OCI-LY7 (cell line): Measurements from ENCODE around the gene LRP1B. TPM values are rescaled to one million over a fixed set of nuclear protein-coding genes. Genes with fewer than 3 reads are reported as not detected.

Source experiments
- BruUV-seq: library from RNA; stranded (reverse); fragments of 400-500 nt; replicated peaks from 2 replicates; lab custom pipeline; 2021; lab: Mats Ljungman, UMichigan
- CTCF ChIA-PET: fragments of 300-600 bp; sonication (Branson Sonifier 250); formaldehyde crosslinking; loops from one replicate; lab custom pipeline; 2022; ENCODE audit warnings: antibody characterized with exemption; ENCODE audit not compliant: unreplicated experiment; lab: Charles Lee
- POLR2A ChIA-PET: fragments of 300-600 bp; sonication (Branson Sonifier 250); formaldehyde crosslinking; loops from one replicate; lab custom pipeline; 2022; ENCODE audit warnings: antibody characterized with exemption; lab: Charles Lee
- DNase-seq: peaks from one replicate; pipeline ENCODE4 v3.0.0-alpha.2; 2015; ENCODE audit warnings: low spot score
- H2AFZ ChIP-seq: fragments of 200-600 bp; sonication (generic), shearing (Covaris generic); 2 replicates; pipeline ENCODE4 v1.6.1; 2014; ENCODE audit warnings: mild to moderate bottlenecking, antibody characterized with exemption, low read length, moderate library complexity
- H3K27ac ChIP-seq: fragments of 200-600 bp; sonication (generic); 2 replicates; pipeline ENCODE4 v1.5.1; 2014; ENCODE audit warnings: mixed run types, low read depth, mild to moderate bottlenecking, moderate library complexity, low read length, inconsistent platforms; ENCODE audit not compliant: poor library complexity, severe bottlenecking
- H3K36me3 ChIP-seq: fragments of 200-600 bp; sonication (generic); 2 replicates; pipeline ENCODE4 v1.6.1; 2014; ENCODE audit warnings: mild to moderate bottlenecking, antibody characterized with exemption, low read length, moderate library complexity, mixed read lengths; ENCODE audit not compliant: insufficient read depth
- H3K4me1 ChIP-seq: fragments of 200-600 bp; sonication (generic); 2 replicates; pipeline ENCODE4 v1.5.1; 2014; ENCODE audit warnings: mild to moderate bottlenecking, low read length; ENCODE audit not compliant: insufficient read depth, poor library complexity, severe bottlenecking
- H3K4me2 ChIP-seq: fragments of 200-600 bp; sonication (generic); 2 replicates; pipeline ENCODE4 v1.6.1; 2014; ENCODE audit warnings: mild to moderate bottlenecking, low read length
- H3K4me3 ChIP-seq: fragments of 200-600 bp; sonication (generic); 2 replicates; pipeline ENCODE4 v1.5.1; 2014; ENCODE audit warnings: mild to moderate bottlenecking, low read depth, low read length; ENCODE audit not compliant: poor library complexity, severe bottlenecking
- H3K79me2 ChIP-seq: fragments of 200-600 bp; sonication (generic); 2 replicates; pipeline ENCODE4 v1.6.1; 2016; ENCODE audit warnings: low read depth, mild to moderate bottlenecking, low read length, moderate library complexity, mixed read lengths; ENCODE audit not compliant: insufficient read depth
- H3K9me2 ChIP-seq: fragments of 200-600 bp; sonication (generic); 2 replicates; pipeline ENCODE4 v1.6.1; 2016; ENCODE audit warnings: mild to moderate bottlenecking, low read length, mixed read lengths; ENCODE audit not compliant: insufficient read depth
- H3K9me3 ChIP-seq: fragments of 200-600 bp; sonication (generic); 2 replicates; pipeline ENCODE4 v1.6.1; 2014; ENCODE audit warnings: mild to moderate bottlenecking, mixed run types, low read length, mixed read lengths
- H4K20me1 ChIP-seq: fragments of 200-600 bp; sonication (generic); 2 replicates; pipeline ENCODE4 v1.6.1; 2014; ENCODE audit warnings: mild to moderate bottlenecking, antibody characterized with exemption, low read length, moderate library complexity, mixed read lengths; ENCODE audit not compliant: insufficient read depth
- CTCF ChIP-seq: fragments of 200-600 bp; sonication (generic); conservative IDR thresholded peaks from 2 replicates; pipeline ENCODE4 v1.5.1; 2014; ENCODE audit warnings: mild to moderate bottlenecking, antibody characterized with exemption, low read length, moderate library complexity, mixed read lengths
- EZH2phosphoT487 ChIP-seq: fragments of 200-600 bp; sonication (generic); IDR thresholded peaks from 2 replicates; pipeline ENCODE4 v1.6.1; 2018; ENCODE audit warnings: low read depth, borderline replicate concordance, mild to moderate bottlenecking, mixed run types, antibody characterized with exemption, low read length, moderate library complexity, mixed read lengths
- intact Hi-C: fragments of 100-400 bp; cut with micrococcal nuclease; formaldehyde crosslinking; loops from one replicate; pipeline ENCODE4 v1.10.0; 2022; ENCODE audit not compliant: unreplicated experiment
- total RNA-seq, 2 experiments: library from RNA; depleted of rRNA in 1 of 2; stranded (reverse); fragments of >200 nt in 1 of 2; shearing (Covaris generic) in 1 of 2; gene quantifications; 2 replicates each; pipeline ENCODE4 v1.2.3, GENCODE V29; 2014 to 2022

The LRP1B gene
- total RNA-seq, 2 experiments from 2014 or later: not detected

GRCh38 chr2:140843186-140843585, 1287.6 kb downstream of the LRP1B start:
- Histone ChIP-seq H3K27ac (no peak overlapping the region), H3K4me1 (no peaks in the 10 kb centered on the region), H3K9me2 (no peaks in the 10 kb centered on the region), H4K20me1 (no peaks in the 10 kb centered on the region), H3K9me3 (no peaks in the 10 kb centered on the region), H3K4me3 (no peak overlapping the region), H3K36me3 (no peaks in the 10 kb centered on the region), H3K79me2 (no peaks in the 10 kb centered on the region), H2AFZ (no peak overlapping the region), H3K4me2 (no peak overlapping the region)
- POLR2A ChIA-PET: interaction anchor here (0.5 to 0.6 kb wide), 2 partner anchors 19 to 1377 kb away, joined by 3 read pairs; no protein-coding TSS in a partner anchor
- intact Hi-C loops: no loop called here
- CTCF ChIA-PET: no interaction called here
- BruUV-seq: no TSS peak
- TF ChIP-seq CTCF (no peak), EZH2phosphoT487 (no peak)
- DNase-seq: no peak

- BruUV-seq: no TSS peak
- no peak overlapping the region for H3K4me2 ChIP-seq
- intact Hi-C loops: no loop called here
- no peak overlapping the region for H3K27ac ChIP-seq
- POLR2A ChIA-PET: interaction anchor here (0.9 kb wide), 1 partner anchor 79 kb away, joined by 3 read pairs; no protein-coding TSS in a partner anchor
- DNase-seq: no peak
- no peaks in the 10 kb centered on the region for H3K4me1 ChIP-seq
- H3K9me2 ChIP-seq: no peaks in the 10 kb centered on the region
- no peaks in the 10 kb centered on the region for H3K79me2 ChIP-seq
- H3K9me3 ChIP-seq: no peaks in the 10 kb centered on the region
- CTCF ChIA-PET: no interaction called here
- H3K4me3 ChIP-seq: no peak overlapping the region
- H3K36me3 ChIP-seq: no peaks in the 10 kb centered on the region
- H2AFZ ChIP-seq: no peak overlapping the region
- TF ChIP-seq CTCF (no peak), EZH2phosphoT487 (no peak)
- H4K20me1 ChIP-seq: no peaks in the 10 kb centered on the region
These were observed 1288.7 kb downstream of the LRP1B start for GRCh38 chr2:140842110-140842509.

- H3K9me2 ChIP-seq: no peaks in the 10 kb centered on the region
- H4K20me1 ChIP-seq: no peaks in the 10 kb centered on the region
- no TSS peak for BruUV-seq
- no peak for DNase-seq
- no peaks in the 10 kb centered on the region for H3K4me1 ChIP-seq
- intact Hi-C loops: no loop called here
- H3K4me3 ChIP-seq: no peak overlapping the region
- H3K79me2 ChIP-seq: no peaks in the 10 kb centered on the region
- ChIA-PET POLR2A (interaction anchor here (0.7 kb wide), 1 partner anchor 482 kb away, joined by 5 read pairs; no protein-coding TSS in a partner anchor), CTCF (no interaction called here)
- H3K27ac ChIP-seq: no peak overlapping the region
- no peaks in the 10 kb centered on the region for H3K9me3 ChIP-seq
- no peak overlapping the region for H3K4me2 ChIP-seq
- no peak for TF ChIP-seq CTCF
- no peak for TF ChIP-seq EZH2phosphoT487
- no peak overlapping the region for H2AFZ ChIP-seq
- H3K36me3 ChIP-seq: no peaks in the 10 kb centered on the region
These were observed 1289.7 kb downstream of the LRP1B start for GRCh38 chr2:140841141-140841540.
